Skeletal muscle tissue (tissue), 4 donors: Measurements from ENCODE around the gene SURF1. TPM values are rescaled to one million over a fixed set of nuclear protein-coding genes. Genes with fewer than 3 reads are reported as not detected.

Experiments used
- H3K27ac ChIP-seq: one replicate; pipeline ENCODE4 v1.7.0; 2013; ENCODE audit warnings: mild to moderate bottlenecking, low read depth, low read length, inconsistent platforms
- H3K27me3 ChIP-seq, 3 donors: one replicate each; pipeline ENCODE4 v1.7.0; 2013; ENCODE audit warnings: low read length in 3 of 3; ENCODE audit not compliant: control insufficient read depth in 3 of 3, insufficient read depth in 3 of 3
- H3K36me3 ChIP-seq, 3 donors: one replicate each; pipeline ENCODE4 v1.7.0; 2013; ENCODE audit warnings: low read length in 3 of 3; ENCODE audit not compliant: control insufficient read depth in 3 of 3, insufficient read depth in 3 of 3
- H3K4me1 ChIP-seq, 3 donors: one replicate each; pipeline ENCODE4 v1.7.0; 2013; ENCODE audit warnings: low read length in 3 of 3, mild to moderate bottlenecking in 3 of 3; ENCODE audit not compliant: control insufficient read depth in 3 of 3, insufficient read depth in 3 of 3
- H3K4me3 ChIP-seq, 3 donors: one replicate each; pipeline ENCODE4 v1.7.0; 2013; ENCODE audit warnings: low read length in 3 of 3
- H3K9ac ChIP-seq, 3 donors: one replicate each; pipeline ENCODE4 v1.7.0; 2013; ENCODE audit warnings: low read length in 3 of 3, mild to moderate bottlenecking in 3 of 3, moderate library complexity in 2 of 3, low read depth in 1 of 3
- H3K9me3 ChIP-seq, 3 donors: one replicate each; pipeline ENCODE4 v1.7.0; 2013; ENCODE audit warnings: low read length in 3 of 3; ENCODE audit not compliant: control insufficient read depth in 3 of 3
- total RNA-seq: library from RNA; depleted of rRNA; stranded (reverse); fragments of >200 nt; gene quantifications from one replicate; pipeline ENCODE4 v1.2.3, GENCODE V29; 2014
- donor health status: Osteomylitis.

Gene SURF1
- total RNA-seq, 1 donor from 2014 or later = 24.5 TPM

DNA sequence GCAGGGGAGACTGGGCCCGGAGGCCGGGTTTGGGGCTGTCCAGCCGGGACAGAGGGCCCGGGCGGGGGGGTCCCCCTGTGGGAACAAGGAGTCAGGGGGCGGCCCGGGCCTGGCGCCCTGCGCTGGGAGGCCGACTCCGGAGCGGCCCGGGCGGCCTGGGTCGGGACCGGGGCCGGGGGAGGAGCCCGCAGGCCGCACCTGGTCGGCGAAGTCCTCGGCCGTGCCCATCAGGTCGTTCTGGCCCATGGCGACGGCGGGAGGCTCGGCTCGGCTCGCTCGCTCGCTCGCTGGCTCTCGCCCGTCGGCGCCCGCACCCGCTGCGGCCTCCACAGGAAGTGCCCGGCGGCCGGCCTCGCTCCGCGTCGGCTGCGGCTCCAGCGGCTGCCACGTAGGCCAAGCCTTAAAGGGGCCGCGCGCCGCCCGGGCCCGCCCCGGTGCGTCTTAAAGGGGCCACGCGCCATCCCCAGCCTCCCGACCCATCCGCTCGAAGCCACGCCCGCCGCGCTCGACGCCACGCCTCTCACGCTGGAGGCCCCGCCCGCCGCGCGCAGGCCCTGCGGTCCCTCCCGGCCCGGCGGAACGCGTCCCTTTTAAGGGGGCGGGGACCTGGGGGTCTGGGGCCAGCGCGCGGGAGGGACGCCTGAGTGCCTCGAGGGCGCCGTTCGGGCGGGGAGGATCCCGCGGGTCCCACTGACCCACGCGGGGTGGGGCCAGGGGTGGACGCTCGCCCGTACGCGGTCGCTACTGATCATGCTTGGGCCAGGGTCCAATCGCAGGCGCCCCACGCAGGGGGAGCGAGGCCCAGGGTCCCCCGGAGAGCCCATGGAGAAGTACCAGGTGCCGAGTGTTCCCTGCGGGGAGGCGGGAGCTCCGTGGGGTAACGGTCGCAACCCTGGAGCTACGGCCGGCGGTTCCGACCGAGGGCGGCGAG, 19.7 kb upstream of the SURF1 start, which contains the start of the genes STKLD1 and SURF4:
Gene STKLD1, plus strand, starts transcription at position 643 of the 931 bp plus-strand sequence. Its CDS starts 108 bp downstream, at position 751.
Gene SURF4, minus strand, starts transcription at position 337 of the 931 bp plus-strand sequence. Its CDS starts 91 bp downstream, at position 246.
- peaks cover 30 to 40% (median 40%) of the 10 kb centered on the region in 3 donors for H3K4me1 ChIP-seq
- no peaks in the 10 kb centered on the region for H3K27me3 ChIP-seq
- H3K9ac ChIP-seq = peak within 1 kb of the TSS; percentile 92 to 94 (median 94)
- peaks cover 0 to 4% (median 0%) of the 10 kb centered on the region in 3 donors for H3K36me3 ChIP-seq
- no peaks in the 10 kb centered on the region for H3K9me3 ChIP-seq
- peak within 1 kb of the TSS; percentile 80 to 91 (median 85) for H3K4me3 ChIP-seq
- H3K27ac ChIP-seq = peak within 1 kb of the TSS; percentile 80

DNA sequence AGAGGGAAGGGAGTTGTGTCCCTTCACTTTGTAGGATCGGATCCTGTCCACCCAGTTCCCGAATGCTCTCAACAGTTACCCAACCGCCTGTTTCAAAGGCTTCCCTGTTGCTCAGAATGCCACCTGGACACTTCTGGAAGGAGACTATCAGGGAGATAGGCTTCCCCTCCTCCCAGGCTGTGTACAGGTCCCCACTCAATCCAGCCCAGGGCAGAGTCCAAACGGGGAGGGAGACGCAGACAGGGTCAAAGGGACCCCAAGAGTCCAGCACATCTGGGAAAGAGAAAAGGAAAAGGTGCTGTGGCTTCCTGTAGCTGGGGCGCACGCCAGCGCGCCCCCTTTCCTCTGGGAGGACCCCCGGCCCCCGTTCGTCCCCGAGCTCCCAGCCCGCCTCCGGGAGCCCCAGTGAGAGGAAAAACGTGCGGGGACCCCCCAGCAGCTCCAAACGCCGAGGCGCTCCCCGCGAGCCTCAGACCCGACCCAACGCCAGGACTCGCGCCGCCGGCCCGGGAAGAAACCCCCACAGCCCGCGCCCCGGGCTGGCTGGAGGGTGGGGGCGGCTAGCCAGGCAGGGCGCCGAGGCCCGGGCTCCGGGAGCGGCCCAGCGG, 18.9 kb upstream of the SURF1 start:
- H3K27ac ChIP-seq = peak overlapping the region; percentile 80
- H3K27me3 ChIP-seq = no peaks in the 10 kb centered on the region
- peaks cover 38 to 48% (median 48%) of the 10 kb centered on the region in 3 donors for H3K4me1 ChIP-seq

DNA sequence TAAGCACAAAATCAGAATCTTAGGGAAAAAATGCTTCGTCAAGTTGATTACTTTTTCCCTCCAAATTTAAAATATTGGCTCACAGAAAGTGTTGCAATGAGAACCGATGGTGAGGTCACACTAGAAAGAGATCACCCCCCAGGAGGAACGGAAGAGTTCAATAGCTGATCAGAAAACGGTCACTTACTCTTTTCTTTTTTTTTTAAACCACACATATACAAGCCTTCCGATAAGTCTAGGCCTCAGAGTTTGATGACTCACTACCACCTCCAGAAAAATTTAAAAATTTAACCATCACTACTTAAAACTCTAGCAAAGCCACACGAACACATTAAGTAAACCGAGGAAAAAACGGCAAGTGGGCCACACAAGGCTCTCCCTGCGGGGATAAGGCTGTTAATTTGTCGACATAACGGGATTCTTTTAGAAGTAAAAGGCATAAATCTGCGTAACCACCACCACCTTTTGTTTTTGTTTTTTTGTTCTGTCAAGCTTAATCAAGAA, 18.4 kb upstream of the SURF1 start:
- Histone ChIP-seq H3K4me3 (peak overlapping the region; percentile 79 to 91 (median 85)), H3K9me3 (no peaks in the 10 kb centered on the region), H3K27me3 (no peaks in the 10 kb centered on the region), H3K27ac (peak overlapping the region; percentile 80), H3K36me3 (peaks cover 5 to 11% (median 7%) of the 10 kb centered on the region in 3 donors), H3K4me1 (peaks cover 40 to 54% (median 53%) of the 10 kb centered on the region in 3 donors), H3K9ac (peak overlapping the region; percentile 92 to 94 (median 94))

More for the DNA sequence above, 18.9 kb upstream of the SURF1 start:
- H3K9me3 ChIP-seq = no peaks in the 10 kb centered on the region
- H3K36me3 ChIP-seq = peaks cover 4 to 8% (median 5%) of the 10 kb centered on the region in 3 donors
- H3K4me3 ChIP-seq = peak overlapping the region; percentile 79 to 91 (median 85)
- peak overlapping the region; percentile 92 to 94 (median 94) for H3K9ac ChIP-seq

DNA sequence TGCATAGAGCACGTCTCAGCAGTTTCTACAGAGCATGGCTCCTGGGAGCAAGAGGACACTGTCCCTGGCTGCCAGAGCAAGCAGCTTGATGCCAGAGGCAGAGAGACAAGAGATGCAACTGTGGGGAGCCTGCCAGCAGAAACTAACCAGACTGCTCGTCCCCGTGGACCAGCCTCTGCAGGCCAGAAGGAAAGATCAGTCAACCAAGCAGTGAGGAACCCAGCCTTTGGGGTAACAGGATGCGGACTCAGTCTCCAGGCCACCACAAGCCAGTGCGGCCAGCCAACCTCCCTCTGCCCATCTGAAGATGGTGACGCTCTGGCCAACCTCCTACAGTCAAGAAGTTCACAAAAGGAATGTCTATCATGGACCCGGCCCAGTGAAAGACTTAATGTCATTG, 15.9 kb upstream of the SURF1 start:
- Histone ChIP-seq H3K36me3 (peaks cover 7 to 13% (median 7%) of the 10 kb centered on the region in 3 donors), H3K27ac (no peak overlapping the region), H3K4me1 (peaks cover 63 to 79% (median 78%) of the 10 kb centered on the region in 3 donors), H3K9me3 (no peaks in the 10 kb centered on the region), H3K9ac (peak overlapping the region in 1 of 3 donors; percentile 60), H3K27me3 (no peaks in the 10 kb centered on the region), H3K4me3 (peak overlapping the region in 2 of 3 donors; percentile 24 to 27)

DNA sequence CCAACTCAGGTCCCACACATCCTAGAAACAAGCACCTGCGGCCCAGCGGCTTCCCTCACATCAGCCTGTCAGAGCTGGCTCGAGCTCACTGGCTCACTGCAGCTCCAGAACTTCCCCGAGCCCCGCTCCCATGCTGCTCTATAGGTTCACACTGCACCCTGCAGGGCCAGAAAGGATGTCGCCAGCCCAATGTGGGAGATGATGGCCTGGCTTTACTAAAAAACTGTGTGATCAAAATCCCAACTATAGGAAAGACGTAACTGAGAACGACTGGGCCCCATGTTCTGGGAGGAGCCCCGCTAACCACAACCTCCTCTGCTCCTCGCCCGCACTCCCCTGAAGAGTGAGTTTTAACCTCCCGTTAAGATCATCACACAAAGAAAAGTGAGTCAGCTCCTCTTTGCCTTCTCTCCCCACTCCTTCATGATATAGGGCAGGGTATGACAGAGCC, 15.0 kb upstream of the SURF1 start:
- H3K4me1 ChIP-seq = peaks cover 65 to 74% (median 71%) of the 10 kb centered on the region in 3 donors
- peaks cover 15 to 21% (median 15%) of the 10 kb centered on the region in 3 donors for H3K36me3 ChIP-seq
- H3K9ac ChIP-seq = peak overlapping the region; percentile 40 to 60 (median 50)

DNA sequence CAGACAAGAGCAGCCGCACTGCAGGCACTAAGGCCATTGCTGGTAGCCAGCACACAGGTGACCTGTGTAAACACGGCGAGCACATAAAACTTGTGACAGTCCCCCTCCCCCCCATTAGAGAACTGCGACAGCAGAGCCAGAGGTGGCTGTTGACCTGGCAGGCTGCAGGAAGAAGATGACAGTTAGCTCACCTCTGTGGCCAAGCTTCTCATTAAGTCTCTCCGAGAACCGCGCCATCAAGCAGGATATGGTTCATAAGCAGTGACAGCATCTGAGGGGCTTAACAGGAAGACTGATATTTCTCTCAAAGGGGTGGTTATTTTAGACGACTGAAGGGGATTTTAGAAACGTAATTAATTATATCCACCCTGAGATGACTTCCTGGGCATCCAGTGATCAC, 14.4 kb upstream of the SURF1 start:
- peaks cover 21 to 27% (median 21%) of the 10 kb centered on the region in 3 donors for H3K36me3 ChIP-seq
- peak overlapping the region; percentile 7 to 60 (median 40) for H3K9ac ChIP-seq
- H3K27me3 ChIP-seq = no peaks in the 10 kb centered on the region
- H3K4me1 ChIP-seq = peaks cover 65 to 74% (median 71%) of the 10 kb centered on the region in 3 donors
- H3K27ac ChIP-seq = no peak overlapping the region
- no peaks in the 10 kb centered on the region for H3K9me3 ChIP-seq
- H3K4me3 ChIP-seq = no peak overlapping the region

More for the DNA sequence above, 15.0 kb upstream of the SURF1 start:
- H3K27ac ChIP-seq = peak overlapping the region; percentile 36
- no peaks in the 10 kb centered on the region for H3K27me3 ChIP-seq
- peak overlapping the region in 1 of 3 donors; percentile 35 for H3K4me3 ChIP-seq
- H3K9me3 ChIP-seq = no peaks in the 10 kb centered on the region

DNA sequence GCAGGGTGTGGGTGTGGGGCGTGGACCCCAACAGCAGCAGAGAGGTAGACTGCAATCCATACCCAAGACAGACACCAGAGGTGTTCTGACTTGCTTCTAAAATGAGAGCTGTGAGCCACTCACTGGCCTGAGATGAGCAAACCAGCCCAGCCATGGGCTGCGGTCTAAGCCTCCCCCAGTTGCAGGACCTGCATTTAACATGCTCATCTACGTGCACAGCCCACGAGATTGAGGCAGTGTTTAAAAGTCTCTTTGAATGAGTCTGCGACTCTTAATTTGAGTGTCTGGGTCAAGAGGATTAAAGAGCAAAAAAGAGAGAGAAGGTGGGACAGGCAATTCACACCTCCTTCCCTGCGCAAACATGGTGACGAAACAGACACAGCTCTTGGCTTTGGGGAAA, 13.6 kb upstream of the SURF1 start:
- H3K4me1 ChIP-seq = peaks cover 62 to 71% (median 69%) of the 10 kb centered on the region in 3 donors
- H3K27me3 ChIP-seq = no peaks in the 10 kb centered on the region
- peaks cover 27 to 34% (median 27%) of the 10 kb centered on the region in 3 donors for H3K36me3 ChIP-seq
- H3K27ac ChIP-seq = no peak overlapping the region
- H3K9ac ChIP-seq = peak overlapping the region in 2 of 3 donors; percentile 20 to 40
- H3K9me3 ChIP-seq = no peaks in the 10 kb centered on the region
- H3K4me3 ChIP-seq = no peak overlapping the region

DNA sequence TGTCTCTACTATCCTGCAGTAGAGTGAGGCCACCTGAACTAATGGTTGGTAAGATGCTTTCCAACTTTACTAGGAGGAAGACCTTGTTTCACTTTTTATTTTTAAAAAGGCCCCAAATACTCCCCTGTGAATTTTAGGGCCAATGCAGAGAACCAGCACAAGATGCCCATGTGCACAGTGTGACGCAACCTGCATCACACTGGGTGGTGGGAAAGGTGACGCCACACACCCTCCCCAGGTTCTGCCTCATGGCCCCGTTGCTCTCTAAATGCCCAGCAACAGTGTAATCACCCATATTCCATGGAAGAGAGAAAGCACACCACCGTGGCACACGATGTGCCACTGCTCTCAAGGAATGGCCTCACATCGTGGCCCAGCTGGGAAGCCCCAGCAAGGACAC, 13.1 kb upstream of the SURF1 start:
- peaks cover 61 to 66% (median 64%) of the 10 kb centered on the region in 3 donors for H3K4me1 ChIP-seq
- H3K27me3 ChIP-seq = no peaks in the 10 kb centered on the region
- peak overlapping the region in 2 of 3 donors; percentile 20 to 40 for H3K9ac ChIP-seq
- H3K36me3 ChIP-seq = peaks cover 30 to 38% (median 31%) of the 10 kb centered on the region in 3 donors
- H3K27ac ChIP-seq = no peak overlapping the region
- no peaks in the 10 kb centered on the region for H3K9me3 ChIP-seq
- no peak overlapping the region for H3K4me3 ChIP-seq

DNA sequence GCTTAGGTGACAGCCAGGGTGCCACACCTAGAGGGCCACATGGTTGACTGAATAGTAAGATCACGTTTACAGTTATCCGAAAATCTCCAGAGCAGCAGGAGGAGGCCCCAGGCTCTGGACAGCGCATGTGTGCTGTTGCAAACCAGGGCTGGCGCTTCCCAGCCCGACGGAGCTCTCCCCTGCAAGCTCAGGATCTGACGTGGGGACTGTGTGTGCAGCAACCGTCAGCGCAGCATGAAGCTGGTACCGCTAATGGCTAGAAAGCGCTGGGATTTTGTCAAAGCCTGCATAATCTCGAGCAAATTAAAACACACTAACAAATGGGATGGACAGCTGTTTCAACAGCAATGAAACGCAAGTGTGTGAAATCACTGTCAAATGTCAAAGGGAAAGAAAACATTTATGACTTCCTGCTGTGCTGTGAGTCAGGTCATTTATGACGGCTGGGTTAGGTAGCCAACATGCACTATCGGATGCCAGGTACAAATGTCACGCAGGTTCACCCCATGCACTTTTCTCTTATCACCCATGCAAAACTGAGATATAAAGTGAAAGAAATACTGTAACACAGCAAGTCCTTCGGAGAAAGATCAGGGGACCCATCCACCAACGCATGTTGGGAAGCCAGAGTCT, 12.1 kb upstream of the SURF1 start:
- Histone ChIP-seq H3K4me1 (peaks cover 57 to 64% (median 62%) of the 10 kb centered on the region in 3 donors), H3K27ac (no peak overlapping the region), H3K27me3 (no peaks in the 10 kb centered on the region), H3K4me3 (peak overlapping the region in 2 of 3 donors; percentile 9 to 35), H3K36me3 (peaks cover 38 to 47% (median 39%) of the 10 kb centered on the region in 3 donors), H3K9me3 (no peaks in the 10 kb centered on the region), H3K9ac (peak overlapping the region; percentile 2 to 68 (median 30))
